Fibroblast of skin of left biceps (primary cell): ENCODE data around the gene TPX2.
"Not testable (repeated sequence)": the region's sequence is repeated elsewhere in the genome, so short reads cannot be mapped to it uniquely, and the experiment has no call there.

Experiments used
- DNase-seq, 2 experiments: peaks; one replicate each; pipeline ENCODE4 v3.0.0-alpha.2; 2013; ENCODE audit warnings: low read depth in 2 of 2

Gene TPX2

DNA sequence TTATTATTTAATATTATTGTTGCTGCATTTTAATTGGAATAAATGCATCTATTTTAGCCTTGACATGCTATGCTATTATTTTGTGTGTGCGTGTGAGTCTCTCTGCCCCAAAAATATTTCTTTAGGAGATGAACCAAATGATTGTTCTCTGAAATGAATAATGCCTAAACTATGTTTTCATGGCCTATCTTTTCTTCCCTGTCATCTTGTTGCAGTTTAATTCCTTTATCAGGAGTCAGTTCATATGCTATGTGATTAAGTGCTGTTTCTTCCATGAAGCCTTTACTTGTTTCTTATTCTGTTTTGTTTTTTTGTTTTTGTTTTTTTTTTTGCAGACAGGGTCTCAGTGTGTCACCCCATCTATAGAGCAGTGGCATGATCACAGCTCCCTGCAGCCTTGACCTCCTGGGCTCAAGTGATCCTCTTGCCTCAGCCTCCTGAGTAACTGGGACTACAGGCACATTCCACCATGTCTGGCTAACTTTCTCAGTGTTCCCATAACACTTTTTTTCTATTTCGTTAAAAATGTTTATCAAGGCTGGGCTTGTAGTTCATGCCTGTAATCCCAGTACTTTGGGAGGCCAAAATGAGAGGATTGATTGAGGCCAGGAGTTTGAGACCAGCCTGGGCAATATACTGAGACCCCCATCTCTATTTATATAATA, 25.7 kb downstream of the TPX2 start:
- DNase-seq = peak in 1 of 2 experiments; percentile 18

DNA sequence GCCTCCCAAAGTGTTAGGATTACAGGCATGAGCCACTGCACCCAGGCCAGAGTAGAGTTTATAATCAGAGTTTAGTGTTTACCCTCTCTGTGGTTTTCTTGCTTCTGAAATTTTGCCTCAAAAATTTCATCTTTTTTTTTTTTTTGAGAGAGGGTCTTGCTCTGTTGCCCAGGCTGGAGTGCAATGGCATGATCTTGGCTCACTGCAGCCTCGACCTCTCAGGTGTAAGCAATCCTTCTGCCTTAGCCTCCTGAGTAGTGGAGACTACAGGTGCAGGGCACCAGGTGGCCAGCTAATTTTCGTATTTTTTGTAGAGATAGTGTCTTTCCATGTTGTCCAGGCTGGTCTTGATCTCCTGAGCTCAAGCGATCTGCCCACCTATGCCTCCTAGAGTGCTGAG, 28.7 kb downstream of the TPX2 start:
- no peak for DNase-seq

DNA sequence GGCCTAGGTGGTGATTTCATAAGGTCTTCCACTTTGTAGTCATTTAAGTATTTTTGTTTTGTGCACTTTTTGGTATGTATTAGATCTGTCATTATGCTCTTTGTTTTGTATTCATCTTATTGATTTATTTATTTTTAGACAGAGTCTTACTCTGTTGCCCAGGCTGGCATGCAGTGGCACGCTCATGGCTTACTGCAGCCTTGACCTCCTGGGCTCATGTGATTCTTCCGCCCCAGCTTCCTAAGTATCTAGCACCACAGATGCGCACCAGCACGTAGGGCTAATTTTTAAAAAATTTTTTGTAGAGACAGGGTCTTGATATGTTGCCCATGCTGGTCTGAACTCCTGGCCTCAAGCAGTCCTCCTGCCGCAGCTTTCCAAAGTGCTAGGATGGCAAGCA, 30.6 kb downstream of the TPX2 start:
- DNase-seq = no peak

DNA sequence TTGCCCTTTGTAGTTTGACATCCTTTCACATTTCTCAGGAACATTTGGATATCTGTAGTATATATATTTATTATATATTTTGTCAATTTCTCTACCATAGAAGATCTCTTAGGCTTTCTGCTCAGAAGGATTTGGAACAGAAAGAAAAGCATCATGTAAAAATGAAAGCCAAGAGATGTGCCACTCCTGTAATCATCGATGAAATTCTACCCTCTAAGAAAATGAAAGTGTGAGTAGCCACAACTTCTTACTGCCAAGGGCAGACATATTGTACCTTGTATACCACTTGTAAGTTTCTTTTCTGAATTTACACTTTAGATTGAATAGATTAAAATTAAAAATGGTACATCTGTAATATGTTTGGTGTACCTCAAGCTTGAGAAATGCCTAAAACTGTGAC, 31.2 kb downstream of the TPX2 start:
- DNase-seq = no peak

DNA sequence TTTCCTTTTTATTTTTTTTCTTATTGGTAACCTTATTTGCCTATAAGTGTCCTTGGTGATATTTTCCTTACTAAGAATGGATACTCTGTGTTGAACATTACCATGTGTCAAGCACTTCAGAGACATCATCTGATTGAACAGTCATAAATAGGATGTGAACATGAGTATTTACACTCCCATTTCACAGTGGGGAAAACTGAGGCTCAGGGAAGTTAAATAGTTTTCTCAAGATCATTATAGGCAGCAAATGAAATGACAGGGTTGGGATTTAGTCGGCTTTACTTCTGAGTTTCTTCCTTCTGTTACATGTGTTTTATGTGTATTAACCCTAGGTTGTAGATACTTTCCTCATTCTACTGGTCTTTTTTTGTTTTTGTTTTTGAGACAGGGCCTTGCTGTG, 35.3 kb downstream of the TPX2 start:
- no peak for DNase-seq

DNA sequence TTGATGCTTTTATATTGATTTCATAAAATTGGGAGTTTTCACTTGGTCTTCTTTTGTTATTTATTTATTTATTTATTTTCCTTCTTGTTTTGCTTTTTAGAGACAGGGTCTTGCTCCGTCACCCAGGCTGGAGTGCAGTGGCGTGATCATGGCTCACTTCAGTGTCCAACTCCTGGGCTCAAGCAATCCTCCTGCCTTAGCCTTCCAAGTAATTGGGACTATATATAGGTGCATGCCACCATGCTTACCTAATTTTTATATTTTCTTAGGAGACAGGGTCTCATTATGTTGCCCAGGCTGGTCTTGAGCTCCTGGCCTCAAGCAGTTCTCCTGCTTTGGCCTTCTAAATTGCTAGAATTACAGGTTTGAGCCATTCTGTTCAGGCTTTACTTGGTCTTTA, 41.7 kb downstream of the TPX2 start:
- DNase-seq = no peak

DNA sequence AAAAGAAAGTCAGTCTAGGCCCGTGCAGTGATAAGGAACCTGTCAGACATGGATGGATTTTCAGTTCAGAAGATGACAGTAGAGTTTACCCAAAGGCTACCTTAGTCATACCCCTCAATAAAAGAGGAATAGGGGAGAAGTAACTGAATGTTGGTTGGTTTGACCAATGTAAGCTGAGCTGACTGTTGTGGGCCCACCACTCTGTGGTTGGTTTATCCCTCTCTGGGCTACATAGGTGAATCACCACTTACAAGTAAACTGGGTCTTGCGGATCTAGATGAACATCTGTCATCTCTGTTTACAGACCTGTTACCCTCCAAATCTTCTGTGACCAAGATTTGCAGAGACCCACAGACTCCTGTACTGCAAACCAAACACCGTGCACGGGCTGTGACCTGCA, 42.9 kb downstream of the TPX2 start:
- DNase-seq = no peak

DNA sequence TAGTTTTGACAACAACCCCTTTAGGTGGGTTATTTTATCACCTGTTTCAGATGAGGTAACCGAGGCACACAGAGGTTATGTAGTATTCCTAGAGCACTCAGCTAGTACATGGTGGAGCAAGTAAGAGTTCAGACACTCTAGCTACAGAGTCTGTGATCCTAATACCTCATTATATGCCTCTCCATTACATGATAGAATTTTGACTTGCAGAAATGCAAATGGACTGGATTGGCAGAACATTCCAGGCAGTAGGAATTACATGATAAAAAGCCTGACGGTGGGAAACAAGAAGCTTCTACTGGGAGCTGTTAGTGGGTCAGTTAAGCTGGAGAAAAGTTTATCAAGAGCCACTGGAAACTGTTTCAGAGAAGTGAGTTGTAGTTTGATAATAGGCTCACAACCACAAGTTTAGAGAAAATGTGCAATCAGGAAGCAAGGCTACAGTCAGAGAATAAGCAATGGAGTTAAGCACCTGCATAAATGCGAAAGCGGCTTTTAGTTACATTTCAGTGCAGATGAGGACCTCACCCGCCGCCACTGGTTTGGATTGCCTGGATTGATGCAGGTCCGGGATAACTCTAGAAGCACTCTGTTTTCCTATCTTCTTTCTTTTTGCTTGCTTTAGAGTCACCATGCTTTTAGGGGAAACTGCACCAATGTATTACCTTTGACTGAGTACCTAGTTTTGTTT, 45.4 kb downstream of the TPX2 start:
- no peak for DNase-seq

DNA sequence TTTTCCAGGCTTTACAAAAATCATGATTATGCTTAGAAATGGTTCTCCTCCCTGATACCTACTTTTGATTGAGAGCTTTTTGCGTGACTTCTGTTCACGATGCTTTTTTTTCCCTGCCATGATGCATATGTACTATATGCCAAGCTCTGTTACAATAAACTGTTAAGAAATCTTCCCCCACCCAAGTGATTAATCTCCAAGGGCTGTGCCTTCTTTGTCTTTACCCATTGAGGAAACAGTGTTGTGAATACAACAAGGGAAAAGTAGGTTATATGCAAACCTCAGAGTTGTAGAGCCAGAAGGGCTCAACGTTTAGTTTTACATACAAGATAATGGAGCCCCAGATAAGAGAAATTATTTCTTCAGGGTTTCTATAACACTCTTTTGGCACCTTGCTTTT, 46.0 kb downstream of the TPX2 start:
- DNase-seq = no peak

DNA sequence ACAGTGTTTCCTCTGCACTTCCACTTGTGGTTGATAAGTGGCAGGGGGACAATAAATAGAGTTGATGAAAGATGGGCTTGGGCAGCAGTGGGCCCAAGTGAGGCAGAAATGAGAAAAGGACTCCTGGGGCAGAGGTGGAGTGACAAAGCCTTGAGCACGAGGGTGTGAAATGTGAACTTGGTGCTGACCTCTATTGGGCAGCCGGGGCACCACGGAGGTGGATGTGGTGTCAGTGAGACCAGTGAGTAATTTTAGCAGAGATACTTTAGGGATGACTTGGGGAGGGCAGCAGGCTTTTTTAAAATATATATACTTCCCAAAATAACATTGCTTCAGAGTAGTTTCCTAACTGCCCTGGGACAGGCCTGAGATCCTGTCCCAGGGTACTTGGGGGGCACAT, 49.5 kb downstream of the TPX2 start:
- no peak for DNase-seq

DNA sequence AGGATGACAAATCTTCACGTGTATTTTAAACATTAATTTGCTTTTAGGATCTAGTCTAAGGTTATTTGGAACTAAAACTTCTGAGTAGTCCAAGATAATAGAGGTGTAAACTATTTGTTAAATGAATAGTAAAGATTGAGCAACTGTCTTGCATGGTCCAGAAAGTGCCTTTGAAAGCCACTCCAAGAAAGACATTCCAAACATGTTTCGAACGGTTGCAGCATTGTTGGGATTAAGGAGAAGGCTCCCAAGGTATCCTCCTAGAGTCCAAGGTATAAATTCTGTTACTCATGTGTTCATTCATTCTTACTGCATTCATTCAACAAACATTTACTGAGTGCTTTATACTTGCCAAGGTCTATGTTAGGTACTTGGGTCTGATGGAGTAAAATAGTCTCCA, 51.3 kb downstream of the TPX2 start:
- DNase-seq = peak in 1 of 2 experiments; percentile 5

DNA sequence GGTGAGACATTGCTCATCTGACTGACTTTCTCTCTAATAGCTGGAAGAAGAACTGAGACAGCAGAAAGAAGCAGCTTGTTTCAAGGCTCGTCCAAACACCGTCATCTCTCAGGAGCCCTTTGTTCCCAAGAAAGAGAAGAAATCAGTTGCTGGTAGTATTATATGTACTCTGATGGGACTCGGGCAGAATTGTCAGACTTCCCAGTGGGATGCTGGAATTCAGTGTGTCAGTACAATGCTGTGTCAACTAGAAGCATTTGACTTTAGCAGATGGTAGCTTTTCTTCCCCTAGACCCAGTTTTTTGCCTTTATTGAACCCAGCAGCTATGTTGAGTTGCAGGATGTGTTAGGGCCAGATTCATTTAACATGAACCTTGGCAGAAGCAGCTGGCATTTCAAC, 58.3 kb downstream of the TPX2 start:
- no peak for DNase-seq

DNA sequence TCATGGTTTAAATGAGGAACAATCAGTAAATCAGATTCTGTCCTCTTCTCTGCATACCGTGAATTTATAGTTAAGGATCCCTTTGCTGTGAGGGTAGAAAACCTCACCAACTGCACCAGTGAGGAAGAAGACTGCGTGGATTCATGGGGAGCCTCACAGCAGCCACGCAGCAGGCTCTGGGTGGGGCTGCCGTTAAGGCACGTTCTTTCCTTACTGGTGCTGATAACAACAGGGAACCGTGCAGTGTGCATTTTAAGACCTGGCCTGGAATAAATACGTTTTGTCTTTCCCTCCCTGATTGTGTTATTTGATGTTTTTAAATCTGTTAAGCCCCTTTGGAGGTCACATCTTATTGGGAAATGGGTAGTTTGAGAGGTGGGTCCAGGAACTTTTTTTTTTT, 62.4 kb downstream of the TPX2 start:
- DNase-seq = no peak

DNA sequence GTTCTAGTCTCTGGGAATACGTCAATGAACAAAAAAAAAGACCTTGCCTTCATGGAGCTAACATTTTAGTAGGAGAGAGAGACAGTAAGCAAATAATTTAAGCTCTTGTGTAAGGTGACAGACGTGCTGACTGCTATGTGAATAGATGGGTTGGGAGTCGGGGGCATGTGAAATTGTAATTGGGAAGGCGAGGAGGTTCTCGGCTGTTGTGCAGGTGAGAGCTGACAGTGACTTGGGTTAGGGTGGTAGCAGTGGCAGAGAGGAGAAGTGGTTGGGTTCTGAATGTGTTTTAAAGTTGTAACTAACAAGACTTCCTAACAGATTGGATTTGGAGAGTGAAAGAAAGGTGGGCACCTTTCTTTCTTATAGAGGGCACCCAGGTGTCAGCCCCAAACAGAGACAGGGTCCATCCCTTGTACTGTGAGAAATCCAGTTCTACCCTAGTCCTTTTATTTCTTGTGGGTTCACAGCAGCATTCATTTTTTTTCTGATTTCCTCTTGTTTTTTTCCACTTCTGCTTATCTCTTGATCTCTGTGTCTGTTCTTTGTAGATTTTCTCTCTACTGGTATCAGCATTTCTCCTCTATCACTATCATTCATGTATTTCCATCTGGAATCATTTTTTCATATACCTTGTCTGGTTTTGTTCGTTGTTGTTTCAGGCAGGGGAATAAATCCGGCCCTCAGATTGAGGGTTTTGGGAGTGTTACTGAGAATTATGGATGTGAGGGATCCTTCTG, 64.6 kb downstream of the TPX2 start:
- no peak for DNase-seq

DNA sequence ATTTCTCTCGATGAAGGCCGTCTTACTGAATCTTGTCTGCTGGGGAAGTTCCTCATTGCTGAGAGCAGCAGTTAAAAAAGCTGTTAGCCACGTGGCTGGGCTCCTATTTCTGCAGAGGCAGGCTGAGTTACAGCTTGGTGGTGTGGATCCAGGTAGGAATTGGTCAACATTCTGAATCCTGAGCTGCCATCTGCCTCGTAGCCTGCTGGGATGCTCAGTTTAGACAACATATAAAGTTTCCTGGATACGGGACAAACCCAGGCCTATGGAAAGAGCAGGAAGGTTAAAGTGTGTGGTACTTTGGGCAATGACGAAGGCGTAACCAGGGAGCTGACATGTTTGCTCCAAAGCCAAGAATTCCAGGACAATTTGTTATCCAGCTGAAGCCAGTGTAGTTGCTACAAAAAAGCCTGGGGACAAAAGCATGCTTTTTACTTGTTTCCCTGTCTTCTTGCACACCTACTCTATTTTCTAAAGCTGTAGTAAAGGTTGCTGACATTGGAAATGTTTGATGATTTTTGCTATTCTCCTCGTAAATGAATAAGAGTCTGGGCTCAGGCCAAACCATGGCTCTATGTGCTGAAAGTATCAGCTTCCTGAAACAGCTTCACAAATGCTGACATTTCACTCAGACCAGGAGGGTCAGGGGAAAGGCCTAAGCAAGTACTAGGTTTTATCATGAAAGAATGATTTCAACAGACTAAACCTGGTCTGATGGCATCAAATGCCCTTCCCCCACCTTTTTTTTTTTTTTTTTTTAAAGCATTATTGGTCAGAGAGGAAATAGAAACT, 67.7 kb downstream of the TPX2 start:
- DNase-seq = no peak

DNA sequence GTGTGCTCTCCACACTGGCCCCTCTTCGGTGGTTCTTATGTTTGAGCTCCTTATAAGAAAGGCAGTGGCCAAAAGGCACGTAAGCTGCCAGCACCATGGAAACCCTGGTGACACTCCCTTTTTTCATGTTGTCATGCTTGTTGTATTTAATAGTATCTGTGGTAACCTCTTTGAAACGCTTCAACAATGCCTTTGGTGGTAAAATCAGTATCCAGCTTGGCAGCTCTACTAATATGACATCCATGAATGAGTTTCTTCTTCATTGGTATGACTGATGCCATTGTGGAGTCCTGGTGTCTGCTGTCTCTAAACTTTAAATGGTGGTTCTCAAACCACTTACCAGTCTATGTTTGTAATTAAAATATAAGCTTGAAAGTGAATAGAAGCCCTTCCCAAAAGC, 69.4 kb downstream of the TPX2 start:
- DNase-seq = no peak

DNA sequence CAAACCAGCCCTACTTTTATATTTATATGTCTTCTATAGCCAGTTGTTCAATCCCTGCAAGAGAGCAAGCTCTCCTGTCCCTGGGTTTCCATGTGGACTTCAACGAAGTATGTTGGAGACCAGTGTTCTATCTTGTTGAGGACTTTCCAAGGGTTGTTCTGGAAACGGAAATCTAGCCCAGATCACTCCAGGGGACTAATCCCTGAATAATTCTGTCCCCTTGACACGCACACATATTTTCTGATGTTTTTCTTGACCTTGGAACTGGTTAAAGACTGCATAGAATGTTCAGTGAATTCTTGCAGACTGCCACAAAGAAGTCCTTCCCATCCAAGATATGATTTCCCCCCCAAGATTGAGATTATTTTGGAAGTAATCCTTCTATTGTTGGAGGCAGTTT, 70.6 kb downstream of the TPX2 start:
- no peak for DNase-seq

DNA sequence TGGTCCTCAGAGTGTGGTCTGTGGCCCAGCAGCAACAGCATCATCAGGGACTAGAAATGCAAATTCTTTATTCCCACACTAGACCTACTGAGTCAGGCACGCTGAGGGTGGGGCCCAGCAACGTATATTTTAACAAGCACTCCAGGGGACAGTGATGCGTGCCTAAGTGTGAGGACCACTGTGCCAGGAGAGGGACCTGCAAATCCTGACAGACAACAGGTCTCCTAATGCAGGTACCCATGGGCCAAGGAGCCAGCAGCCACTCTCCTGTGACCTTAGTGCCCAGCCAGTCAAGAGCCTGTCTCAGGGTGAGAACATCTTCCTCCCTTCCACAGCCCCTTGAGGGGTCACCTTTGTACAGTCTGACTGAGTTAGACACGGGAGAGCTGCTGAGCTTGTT, 72.1 kb downstream of the TPX2 start:
- DNase-seq = no peak

DNA sequence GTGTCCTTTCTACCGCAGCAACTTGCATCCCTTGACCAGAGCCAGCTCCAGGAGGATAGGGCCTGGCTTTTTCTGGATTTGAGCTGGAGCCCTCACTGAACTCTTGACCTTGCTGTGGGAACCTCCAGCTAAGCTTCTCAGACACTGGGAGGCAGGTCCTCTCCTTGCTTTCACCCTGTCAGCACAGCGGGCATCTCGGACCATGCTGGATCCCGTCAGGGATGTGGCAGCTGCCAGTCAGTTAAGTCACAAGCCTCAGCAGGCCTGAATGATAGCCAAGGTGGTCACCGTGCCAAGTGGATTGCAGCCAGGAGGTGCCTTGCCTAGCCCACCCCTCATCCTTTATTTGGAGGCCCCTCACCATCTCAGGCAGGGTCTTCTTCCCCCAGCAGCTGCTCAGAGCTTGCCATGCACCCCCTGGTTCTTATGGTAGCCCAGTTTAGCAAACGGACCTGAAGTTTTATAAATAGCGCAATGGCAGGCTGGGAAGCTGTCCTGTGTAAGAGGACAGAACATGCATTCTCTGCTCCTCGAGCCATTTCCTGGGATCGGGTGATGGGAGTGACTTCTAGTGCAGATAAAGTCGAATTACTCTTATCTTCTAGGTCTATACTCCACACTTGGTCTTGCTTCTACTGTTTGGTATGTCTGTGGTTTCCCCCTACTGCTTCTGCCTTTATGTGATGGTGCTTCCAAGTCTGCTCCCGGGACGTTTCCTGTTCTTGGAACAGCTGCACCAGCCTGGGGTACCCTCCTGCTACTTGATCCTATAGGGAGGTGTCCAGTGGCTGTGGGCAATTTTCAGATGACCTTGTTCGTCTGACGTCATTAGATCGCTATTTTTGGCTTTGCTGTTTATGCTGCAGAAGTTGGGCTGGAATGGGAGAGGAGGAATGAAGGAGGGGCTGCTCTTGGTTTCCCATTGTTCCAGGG, 73.0 kb downstream of the TPX2 start:
- DNase-seq = peak in 1 of 2 experiments; percentile 3

DNA sequence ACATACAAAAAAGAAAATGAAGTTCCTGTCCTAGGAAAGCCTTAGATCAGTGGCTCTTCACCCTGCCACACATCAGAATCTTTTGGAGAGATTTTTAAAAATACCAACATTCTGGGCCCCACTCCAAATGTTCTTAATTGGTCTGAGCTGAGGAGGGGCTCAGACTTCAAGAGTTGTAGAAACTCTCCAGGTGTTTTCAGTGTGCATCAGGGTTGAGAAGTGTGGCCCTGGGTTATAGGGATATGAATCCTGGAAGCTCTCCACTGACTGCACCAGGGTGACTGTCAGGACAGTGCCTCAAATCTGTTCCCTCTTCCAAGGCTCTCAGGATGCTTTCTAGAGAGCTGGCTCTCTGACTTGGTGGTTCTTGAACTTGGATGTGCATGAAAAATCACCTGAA, 74.5 kb downstream of the TPX2 start:
- DNase-seq = no peak

DNA sequence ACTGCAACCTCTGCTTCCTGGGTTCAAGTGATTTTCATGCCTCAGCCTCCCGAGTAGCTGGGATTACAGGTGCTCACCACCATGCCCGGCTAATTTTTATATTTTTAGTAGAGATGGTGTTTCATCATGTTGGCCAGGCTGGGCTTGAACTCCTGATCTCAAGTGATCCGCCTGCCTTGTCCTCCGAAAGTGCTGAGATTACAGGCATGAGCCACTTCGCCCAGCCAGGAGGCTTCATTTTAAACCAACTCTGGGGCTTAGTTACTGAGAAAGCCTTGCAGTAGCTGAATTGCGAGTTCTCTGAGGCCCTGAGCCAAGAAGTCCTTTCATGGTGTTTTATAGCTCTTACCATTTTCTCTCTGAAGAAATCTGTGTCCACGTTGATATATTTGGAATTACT, 75.1 kb downstream of the TPX2 start:
- not testable (repeated sequence) for DNase-seq
